NCI-H1092 treated with DMSO at 0.1 percent for 48 hours (cell line): Measurements from ENCODE around the gene FAM162A.
"Not testable (repeated sequence)": the region's sequence is repeated elsewhere in the genome, so short reads cannot be mapped to it uniquely, and the experiment has no call there.

Experiments used
- DNase-seq: peaks from one replicate; lab custom pipeline; 2025; lab: John Stamatoyannopoulos, UW

The FAM162A gene, protein sequence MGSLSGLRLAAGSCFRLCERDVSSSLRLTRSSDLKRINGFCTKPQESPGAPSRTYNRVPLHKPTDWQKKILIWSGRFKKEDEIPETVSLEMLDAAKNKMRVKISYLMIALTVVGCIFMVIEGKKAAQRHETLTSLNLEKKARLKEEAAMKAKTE

DNA sequence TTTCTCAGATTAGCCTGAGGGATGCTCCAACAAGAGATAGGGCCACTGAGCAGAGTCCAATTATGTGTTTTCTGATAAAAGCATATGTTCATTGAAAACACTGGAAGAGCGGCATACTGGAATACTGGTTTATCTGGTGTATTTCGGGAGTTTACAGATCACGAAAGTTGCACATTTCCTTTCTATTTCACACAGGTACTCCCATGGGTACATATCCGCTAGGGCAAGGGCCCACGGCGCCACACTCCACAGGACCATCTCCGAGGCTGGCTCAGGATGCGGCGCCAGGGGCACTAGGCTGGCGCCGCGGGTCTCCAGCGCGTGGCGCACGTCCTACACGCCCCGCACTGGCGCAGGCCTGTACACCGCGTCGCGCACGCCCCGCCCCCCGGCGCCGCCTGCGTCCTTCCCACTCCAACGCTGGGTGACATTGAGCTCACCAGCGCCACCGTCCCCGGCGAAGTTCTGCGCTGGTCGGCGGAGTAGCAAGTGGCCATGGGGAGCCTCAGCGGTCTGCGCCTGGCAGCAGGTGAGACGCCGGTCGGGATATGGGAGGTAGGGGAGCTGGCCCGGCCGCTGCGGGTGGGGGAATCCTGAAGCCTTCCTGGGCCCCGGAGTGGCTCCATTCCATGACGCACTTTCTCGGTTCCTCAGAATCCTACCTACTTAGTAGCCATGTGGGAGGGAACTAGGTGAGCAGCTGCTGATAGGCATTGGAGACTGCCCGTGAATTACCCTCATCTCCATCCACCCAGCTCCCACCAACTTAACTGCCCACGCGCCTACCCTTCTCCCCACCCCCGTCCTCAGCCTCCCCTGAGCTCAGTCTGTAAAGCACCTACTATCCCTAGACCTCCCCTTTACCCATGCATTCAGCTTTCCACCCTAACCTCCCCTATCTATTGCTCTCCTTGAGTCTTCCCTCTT, at the start of gene FAM162A:
Gene FAM162A, plus strand, starts transcription at position 412 of the 927 bp plus-strand sequence. Its CDS starts 84 bp downstream, at position 496.
- DNase-seq = peak; percentile 94

DNA sequence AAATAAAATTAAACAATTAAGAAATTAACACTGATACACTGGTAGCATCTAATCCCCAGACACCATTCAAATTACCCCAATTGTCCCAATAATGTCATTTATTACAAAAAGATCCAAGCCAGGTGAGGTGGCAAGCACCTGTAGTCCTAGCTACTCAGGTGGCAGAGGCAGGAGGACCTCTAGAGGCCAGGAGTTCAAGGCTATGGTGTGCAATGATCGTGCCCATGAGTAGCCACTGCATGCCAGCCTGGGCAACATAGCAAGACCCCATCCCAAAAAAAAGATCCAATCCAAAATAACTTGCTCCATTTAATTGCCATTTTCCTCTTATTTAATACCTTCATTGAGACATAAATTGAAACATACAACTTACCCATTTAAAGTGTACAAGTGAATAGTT, 41.2 kb upstream of the FAM162A start:
- DNase-seq = no peak

DNA sequence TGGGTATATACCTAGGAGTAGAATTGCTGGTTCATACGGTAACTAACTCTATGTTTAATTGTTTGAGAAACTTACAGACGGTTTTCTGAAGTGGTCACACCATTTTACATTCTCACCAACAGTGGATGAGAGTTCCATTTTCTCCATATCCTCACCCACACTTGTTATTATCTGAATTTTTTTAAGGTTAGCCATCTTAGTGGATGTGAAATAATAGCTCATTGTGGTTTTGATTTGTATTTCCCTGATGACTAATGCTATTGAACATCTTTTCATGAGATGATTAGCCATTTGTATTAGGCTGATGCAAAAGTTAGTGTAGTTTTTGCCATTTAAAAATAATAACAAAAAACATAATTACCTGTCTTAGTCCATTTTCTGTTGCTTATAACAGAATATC, 40.3 kb upstream of the FAM162A start:
- no peak for DNase-seq

DNA sequence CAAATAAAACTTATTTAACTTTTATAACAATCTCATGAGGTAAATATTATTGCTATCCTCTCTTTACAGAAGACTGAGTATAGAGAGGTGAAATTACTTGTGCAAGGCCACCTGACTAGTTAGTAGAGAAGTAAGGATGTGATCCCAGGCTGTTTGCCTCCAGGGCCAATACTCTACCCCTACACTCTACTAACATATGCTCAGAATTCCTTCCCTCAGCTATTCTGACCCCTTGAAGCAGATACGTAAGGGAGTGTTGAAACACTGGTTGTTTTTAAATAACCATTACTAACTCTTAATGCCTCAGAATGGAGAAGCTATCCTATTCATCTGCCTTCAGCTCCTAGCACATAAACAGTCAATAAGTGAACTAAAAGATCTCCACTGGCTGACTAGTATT, 34.8 kb upstream of the FAM162A start:
- DNase-seq = no peak

DNA sequence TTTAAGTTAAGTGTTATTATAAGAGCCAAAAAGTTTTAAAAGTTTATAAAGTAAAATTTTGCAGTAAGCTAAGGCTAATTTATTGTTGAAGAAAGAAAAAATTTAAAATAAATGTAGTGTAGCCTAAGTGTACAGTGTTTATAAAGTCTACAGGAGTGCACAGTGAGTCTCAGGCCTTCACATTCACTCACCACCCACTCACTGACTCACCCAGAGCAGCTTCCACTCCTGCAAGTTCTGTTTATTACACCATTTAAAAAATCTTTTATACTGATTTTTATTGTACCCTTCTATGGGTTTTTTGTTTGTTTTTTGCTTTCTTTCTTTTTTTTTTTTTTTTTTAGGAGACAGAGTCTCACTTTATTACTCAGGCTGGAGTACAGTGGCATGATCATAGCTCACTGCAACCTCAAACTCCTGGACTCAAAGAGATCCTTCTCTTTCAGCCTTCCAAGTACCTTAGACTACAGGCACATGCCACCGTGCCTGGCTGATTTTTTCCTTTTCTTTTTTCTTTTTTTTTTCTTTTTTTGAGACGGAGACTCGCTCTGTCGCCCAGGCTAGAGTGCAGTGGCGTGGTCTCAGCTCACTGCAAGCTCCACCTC, 33.1 kb upstream of the FAM162A start:
- no peak for DNase-seq

DNA sequence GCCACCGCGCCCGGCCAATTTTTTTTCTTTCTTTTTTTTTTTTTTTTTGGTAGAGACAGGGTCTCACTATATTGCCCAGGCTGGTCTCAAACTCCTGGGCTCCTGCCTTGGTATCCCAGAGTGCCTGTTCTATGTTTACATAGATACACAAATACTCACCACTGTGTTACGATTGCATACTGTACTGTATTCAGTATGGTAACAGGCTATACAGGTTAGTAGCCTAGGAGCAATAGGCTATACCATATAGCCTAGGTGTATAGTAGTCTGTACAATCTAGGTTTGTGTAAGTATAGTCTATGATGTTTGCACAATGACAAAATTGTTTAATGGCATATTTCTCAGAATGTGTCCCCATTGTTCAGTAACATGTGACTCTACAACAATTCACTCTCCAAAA, 32.4 kb upstream of the FAM162A start:
- DNase-seq = no peak

DNA sequence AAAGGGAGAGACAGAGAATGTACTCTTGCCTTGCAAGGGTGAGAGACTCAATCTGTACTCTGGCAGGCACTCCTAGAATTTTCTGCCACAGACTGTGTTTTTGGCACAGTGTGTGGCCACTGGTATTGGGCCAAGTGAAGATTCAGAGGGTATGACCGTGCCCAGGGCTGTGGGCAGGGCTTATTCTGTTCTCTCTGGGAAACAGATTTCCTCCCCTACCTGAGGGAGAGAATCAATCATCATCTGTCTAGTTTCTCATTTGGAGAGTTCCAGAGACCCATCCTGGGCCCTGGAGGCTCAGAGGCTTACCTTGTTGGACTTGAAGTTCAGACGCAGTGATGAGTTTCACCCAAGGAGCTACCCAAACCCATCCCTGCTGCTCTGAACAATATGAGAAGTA, 30.8 kb upstream of the FAM162A start:
- no peak for DNase-seq

DNA sequence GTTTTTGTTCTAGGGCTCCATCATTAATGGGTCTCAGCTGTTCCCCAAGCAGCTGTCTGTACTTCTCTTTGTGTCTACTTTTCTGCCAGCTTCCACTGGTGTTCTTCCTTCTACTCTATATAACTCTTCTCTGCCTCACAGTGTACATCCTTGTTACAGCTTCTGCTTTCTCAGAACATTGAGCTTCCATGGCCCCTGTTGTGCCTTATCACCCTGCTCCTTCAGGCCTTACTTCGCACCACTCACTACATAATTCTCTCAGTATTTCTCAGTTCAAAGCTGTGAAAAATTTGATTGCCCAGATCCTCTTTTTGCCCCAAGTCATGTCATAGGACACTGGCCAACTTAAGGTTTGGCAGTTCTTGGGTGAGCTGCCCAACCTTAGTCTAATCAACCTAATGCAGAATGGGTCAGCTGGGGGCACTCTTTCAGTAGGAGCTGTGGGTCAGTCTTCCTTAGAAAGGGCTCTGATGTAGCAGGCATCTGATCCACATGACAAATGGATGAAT, 30.0 kb upstream of the FAM162A start:
- no peak for DNase-seq

DNA sequence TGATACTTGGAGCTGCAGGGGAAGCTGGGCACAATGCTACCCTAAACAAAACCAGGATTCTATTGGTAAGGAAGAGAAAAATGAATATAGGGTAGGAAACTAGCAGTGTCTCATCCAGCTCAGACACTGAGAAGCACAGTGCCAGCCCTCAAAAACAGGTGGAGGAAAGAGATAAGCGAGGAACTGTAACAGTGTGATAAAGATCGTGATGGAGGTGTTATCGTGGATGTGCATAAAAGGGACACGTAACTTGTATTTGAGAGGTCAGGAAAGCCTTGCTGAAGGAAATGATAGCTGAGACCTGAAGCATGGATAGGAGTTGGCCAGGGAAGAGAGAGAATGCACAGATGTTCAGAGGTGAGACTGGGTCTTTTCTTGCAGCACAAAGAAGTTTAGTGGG, 28.4 kb upstream of the FAM162A start:
- no peak for DNase-seq

DNA sequence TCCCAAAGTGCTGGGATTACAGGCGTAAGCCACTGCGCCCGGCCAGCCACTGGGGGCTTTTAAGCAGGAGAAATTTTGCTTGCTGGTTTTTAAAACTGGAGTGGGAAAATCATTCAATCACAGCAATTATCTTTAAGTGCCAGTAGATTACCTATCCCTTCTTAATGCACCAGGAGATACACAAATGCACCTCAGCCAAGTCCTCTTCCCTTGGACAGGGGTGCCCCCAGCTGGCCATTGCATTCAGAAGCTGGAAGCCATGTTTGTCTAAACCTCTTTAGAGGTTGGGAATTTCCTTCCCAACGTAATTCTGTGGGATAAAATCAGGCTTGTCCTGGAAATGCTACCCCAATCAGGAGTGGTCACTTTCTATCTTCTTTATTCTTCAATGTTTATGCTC, 27.6 kb upstream of the FAM162A start:
- DNase-seq = peak; percentile 17

DNA sequence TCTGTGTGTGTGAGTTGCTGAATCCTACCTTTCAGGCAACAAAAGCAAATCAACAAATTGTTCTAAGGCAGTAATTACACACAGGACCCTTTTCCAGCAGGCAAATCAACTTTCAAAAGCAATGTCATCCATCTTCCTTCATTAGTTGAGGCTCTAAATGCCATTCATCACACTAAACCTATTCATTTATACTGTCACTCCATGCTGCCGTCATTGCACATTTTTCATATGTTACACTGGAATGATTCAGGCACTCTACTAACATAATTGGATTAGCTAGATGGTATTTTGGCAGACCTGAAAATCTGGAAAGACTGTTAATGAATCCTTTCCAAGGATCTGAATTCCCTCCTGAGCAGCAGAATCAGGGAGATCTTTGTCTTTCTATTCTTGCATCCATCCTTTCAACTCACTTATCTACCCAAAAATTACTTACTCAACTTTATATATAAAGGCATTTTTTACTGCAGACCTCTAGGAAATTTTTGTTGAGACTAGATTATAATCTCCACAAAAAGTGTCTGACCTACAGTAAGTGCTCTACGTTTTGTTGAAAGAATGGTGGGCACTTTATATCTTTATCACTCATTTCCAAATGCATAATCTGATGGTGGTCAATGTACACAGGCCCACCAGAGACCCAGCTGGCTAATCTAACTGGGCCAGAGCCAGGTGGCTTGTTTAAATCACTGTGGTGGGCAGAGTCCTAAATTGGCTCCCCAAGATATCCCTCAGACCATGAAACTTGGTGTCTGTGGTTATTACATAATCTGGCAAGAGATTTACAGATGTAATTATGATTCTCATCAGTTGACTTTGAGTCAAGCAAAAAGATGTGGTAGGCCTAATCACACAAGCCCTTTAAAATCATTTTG, 25.9 kb upstream of the FAM162A start:
- DNase-seq = no peak

DNA sequence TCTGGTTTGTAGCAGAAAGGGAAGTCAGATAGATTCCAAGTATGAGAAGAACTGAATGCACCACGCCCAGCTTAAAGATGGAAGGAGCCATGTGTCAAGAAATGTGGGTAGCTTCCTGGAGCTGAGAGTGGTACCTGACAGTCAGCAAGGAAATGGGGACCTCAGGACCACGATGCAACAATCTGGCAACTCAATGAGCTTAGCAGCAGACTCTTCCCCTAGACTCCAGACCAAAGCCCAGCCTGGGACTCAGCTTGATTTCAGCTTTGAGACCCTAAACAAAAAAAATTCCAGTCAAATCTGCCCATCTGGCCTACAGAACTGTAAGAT, 25.3 kb upstream of the FAM162A start:
- no peak for DNase-seq

DNA sequence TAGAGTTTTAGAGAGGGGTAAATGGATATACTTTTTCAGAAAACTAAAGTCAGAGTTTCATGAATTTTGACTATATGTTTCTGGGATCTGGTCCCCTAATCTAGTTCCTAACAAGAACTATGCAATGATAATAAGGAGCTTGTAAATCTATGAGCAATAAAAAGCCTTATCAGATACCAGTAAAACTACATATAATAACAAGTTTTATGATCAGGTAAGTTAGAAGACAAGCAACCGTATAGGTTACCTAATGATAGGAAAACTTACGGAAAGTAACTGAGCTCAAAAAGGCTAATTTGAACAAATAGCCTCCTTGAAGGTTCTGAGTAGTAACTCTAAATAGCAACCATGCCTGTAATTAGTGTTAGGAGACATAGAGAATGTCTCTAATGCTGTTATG, 22.0 kb upstream of the FAM162A start:
- DNase-seq = no peak

DNA sequence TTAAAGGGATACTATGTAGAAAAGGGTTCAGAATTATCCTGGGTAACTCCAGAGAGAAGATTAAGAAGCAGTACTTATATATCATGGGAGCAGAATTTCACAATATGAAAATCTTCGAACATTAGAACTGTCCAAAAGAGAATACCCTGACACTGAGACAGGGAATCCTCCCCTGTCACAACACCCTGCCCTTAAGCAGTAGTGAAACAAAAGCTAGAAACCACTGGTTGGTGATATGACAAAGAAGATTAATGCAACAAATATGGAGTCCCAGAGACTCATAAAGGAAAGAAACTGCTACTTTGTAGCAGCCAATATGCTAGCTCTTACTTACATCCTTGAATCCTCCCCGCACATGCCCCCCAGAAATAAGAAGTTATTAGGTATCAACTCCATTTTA, 19.5 kb upstream of the FAM162A start:
- DNase-seq = no peak

DNA sequence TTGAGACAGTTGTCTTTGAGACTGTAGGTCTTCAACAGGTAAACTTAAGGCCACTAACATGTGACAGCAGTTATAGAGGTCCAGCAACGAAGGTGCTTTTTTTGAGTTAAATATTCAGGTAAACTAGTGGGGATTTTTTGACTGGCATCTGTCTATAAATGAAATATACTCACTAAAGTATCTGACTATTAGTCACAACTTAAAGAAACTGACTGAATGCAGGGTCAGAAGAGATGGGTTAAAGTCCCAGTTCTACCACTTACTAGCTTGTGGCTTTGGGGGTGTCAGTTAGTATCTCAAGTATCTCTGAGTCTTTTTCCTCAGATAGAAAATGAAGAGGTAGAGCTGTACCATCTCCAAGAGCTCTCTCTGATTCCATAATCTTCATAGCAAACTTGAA, 18.9 kb upstream of the FAM162A start:
- no peak for DNase-seq

DNA sequence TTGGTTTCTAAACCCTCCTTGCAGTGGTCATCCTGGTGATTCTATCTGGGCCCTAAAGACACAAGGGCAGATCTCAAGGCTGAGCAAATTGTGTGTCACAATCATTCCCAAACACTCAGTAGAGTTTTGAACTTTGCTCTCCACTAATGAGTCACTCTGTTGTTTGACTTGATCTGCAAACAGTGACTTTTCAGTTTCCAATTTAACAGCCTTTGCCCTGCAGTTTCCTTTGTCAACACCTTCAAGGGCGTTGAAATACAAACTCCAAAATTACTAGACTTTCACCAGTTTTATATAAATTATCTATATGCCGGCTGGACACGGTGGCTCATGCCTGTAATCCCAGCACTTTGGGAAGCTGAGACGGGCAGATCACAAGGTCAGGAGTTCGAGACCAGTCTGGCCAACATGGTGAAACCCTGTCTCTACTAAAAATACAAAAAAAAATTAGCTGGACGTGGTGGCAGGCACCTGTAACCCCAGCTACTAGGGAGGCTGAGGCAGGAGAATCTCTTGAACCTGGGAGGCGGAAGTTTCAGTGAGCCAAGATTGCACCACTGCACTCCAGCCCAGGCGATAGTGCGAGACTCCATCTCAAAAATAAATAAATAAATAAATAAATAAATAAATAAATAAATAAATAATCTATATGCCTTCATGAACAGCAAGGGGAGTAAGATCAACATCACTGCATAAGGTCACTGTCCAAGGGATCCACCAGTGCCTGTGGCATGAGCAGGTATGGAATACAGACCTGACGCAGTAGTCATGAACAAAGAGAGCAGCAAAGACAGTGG, 18.2 kb upstream of the FAM162A start:
- DNase-seq = not testable (repeated sequence)

DNA sequence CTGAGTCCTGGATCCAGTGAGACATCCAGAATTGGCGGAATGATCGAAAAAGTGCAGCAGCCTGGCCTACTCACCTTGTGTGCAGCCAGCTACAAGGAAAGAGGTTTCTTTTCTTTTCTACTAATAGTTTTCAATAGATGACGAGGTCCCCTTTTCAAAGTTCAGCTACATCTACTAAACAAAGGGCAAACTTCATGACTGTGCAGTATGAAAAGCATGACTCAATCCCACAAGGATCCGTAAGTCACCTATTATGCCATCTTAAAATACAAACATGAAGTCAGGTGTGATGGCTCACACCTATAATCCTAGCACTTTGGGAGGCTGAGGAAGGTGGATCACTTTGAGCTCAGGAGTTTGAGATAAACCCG, 17.6 kb upstream of the FAM162A start:
- no peak for DNase-seq

DNA sequence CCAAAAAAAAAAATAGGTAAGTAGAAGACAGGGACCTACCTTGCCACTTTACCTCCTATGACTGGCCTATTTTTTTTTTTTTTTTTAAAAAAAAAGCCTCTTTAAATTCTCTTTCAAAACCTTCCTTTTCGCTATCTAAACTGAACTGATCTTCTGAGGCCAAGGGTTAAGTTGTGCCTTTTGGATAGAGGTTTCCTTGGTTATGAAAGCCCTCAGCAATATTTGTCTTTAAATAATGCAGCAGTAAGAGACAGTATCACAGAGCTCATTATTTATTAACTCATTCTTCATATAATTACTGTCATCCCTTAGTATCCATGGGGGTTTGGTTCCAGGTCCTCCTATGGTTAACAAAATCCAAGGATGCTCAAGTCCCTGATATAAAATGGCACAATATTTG, 9.9 kb upstream of the FAM162A start:
- no peak for DNase-seq

DNA sequence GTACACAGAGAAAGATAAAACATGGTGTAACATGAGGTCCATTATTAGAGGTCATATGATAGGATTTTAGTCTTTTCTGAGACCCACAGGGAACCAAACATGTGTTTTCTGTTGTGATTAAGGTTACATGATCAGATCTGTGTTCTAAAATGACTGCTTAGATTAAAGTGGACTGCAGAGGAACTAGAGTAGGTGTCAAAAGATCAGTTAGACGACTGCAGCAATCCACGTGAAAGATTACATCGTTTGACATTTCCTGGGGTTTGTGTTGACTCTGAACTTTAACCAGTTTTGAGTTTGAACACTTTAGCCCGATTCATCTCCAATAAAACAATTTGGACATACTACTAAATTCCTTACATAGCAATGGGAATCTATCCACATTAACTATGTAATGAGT, 6.0 kb upstream of the FAM162A start:
- no peak for DNase-seq

DNA sequence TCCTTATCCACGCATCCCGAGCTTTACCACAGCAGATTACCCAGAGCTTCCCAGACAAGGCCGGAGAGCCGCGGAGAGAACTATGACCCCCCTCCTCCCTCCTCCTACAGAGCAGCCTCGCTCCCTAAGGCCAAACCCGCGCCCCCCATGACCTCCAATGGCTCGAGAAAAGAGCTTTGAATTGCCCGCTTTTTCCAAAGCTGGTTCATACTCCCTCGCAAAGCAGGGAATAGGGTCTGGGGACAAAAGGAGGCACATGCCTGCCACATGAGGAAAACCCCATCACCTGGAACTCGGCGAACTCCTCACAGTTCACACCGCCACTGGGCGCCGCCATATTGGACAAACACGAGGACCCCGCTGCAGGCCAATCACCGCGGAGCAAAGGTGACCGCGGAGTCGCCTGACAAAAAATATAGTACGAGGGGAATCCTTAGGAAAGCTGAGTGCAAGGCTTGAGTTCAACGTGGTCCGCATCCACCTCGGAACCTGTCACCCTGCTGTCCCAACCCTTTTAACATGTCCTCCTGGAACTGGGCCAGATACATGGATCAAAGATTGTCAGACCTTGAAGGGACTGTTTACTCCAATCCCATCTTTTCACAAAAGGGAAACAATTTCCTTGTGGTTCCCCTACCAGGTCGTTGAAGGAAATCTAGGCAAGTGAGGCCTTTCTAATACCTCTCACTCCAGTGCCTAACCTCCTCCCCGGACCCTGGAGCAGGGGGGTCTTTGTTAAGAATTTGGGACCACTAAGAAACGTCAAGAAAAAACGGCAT, 905 bp upstream of the FAM162A start, which contains the start of gene MIX23:
Gene MIX23, minus strand, starts transcription at position 344 of the 779 bp plus-strand sequence. Its CDS starts 7 bp downstream, at position 337.
- peak; percentile 94 for DNase-seq
